Fibroblast of skin of back (primary cell): ENCODE data around the gene RHOBTB1.
"Not testable (repeated sequence)": the region's sequence is repeated elsewhere in the genome, so short reads cannot be mapped to it uniquely, and the experiment has no call there.

Source experiments
- DNase-seq: peaks from one replicate; pipeline ENCODE4 v3.0.0-alpha.2; 2013

The RHOBTB1 gene

GRCh38 chr10:60863796-60864195 lies 80.2 kb downstream of the RHOBTB1 start:
- DNase-seq = no peak

GRCh38 chr10:60862517-60862916 lies 81.5 kb downstream of the RHOBTB1 start:
- no peak for DNase-seq

GRCh38 chr10:60856405-60856804 lies 87.6 kb downstream of the RHOBTB1 start:
- no peak for DNase-seq

GRCh38 chr10:60853637-60854036 lies 90.3 kb downstream of the RHOBTB1 start:
- no peak for DNase-seq

GRCh38 chr10:60853107-60853506 lies 90.9 kb downstream of the RHOBTB1 start:
- no peak for DNase-seq

- DNase-seq = no peak
Observed at GRCh38 chr10:60849740-60850139, 94.2 kb downstream of the RHOBTB1 start.

GRCh38 chr10:60849217-60849616 lies 94.8 kb downstream of the RHOBTB1 start:
- no peak for DNase-seq

- no peak for DNase-seq
Observed at GRCh38 chr10:60848680-60849079, 95.3 kb downstream of the RHOBTB1 start.

GRCh38 chr10:60848126-60848525 lies 95.9 kb downstream of the RHOBTB1 start:
- DNase-seq = peak; percentile 67

- DNase-seq = peak; percentile 70
Observed at GRCh38 chr10:60846173-60846572, 97.8 kb downstream of the RHOBTB1 start.

- DNase-seq = no peak
Observed at GRCh38 chr10:60845038-60845437, 98.9 kb downstream of the RHOBTB1 start.

GRCh38 chr10:60842694-60843093 lies 101.3 kb downstream of the RHOBTB1 start:
- DNase-seq = no peak

GRCh38 chr10:60841227-60841626 lies 102.8 kb downstream of the RHOBTB1 start:
- DNase-seq = not testable (repeated sequence)

- DNase-seq = no peak
Observed at GRCh38 chr10:60835049-60835448, 108.9 kb downstream of the RHOBTB1 start.

GRCh38 chr10:60834401-60834800 lies 109.6 kb downstream of the RHOBTB1 start:
- DNase-seq = no peak

GRCh38 chr10:60832136-60832535 lies 111.8 kb downstream of the RHOBTB1 start:
- not testable (repeated sequence) for DNase-seq

- DNase-seq = peak; percentile 45
Observed at GRCh38 chr10:60828489-60828852, 115.5 kb downstream of the RHOBTB1 start.

GRCh38 chr10:60827791-60828488 lies 116.0 kb downstream of the RHOBTB1 start:
- DNase-seq = peak; percentile 86

- no peak for DNase-seq
Observed at GRCh38 chr10:60825520-60825919, 118.5 kb downstream of the RHOBTB1 start.

GRCh38 chr10:60823324-60823723 lies 120.7 kb downstream of the RHOBTB1 start:
- no peak for DNase-seq

GRCh38 chr10:60822809-60823208 lies 121.2 kb downstream of the RHOBTB1 start:
- DNase-seq = no peak

GRCh38 chr10:60821656-60822055 lies 122.3 kb downstream of the RHOBTB1 start:
- DNase-seq = peak; percentile 69

GRCh38 chr10:60820093-60820754 lies 123.8 kb downstream of the RHOBTB1 start:
- DNase-seq = peak; percentile 76
